B cell (primary cell): ENCODE results near the gene SMPD3.

Experiments used
- EZH2 ChIP-seq: IDR thresholded peaks from 2 replicates; pipeline ENCODE4 v1.6.1; 2012; ENCODE audit warnings: borderline replicate concordance, low read depth, mild to moderate bottlenecking, moderate library complexity, low read length; ENCODE audit not compliant: insufficient read depth, poor library complexity, severe bottlenecking
- TF ChIP-seq, protein P1 (sequence below): fragments of 200-600 bp; IDR thresholded peaks from one replicate; pipeline ENCODE4 v1.8.0; 2022; ENCODE audit warnings: antibody characterized with exemption, mild to moderate bottlenecking

DNA sequence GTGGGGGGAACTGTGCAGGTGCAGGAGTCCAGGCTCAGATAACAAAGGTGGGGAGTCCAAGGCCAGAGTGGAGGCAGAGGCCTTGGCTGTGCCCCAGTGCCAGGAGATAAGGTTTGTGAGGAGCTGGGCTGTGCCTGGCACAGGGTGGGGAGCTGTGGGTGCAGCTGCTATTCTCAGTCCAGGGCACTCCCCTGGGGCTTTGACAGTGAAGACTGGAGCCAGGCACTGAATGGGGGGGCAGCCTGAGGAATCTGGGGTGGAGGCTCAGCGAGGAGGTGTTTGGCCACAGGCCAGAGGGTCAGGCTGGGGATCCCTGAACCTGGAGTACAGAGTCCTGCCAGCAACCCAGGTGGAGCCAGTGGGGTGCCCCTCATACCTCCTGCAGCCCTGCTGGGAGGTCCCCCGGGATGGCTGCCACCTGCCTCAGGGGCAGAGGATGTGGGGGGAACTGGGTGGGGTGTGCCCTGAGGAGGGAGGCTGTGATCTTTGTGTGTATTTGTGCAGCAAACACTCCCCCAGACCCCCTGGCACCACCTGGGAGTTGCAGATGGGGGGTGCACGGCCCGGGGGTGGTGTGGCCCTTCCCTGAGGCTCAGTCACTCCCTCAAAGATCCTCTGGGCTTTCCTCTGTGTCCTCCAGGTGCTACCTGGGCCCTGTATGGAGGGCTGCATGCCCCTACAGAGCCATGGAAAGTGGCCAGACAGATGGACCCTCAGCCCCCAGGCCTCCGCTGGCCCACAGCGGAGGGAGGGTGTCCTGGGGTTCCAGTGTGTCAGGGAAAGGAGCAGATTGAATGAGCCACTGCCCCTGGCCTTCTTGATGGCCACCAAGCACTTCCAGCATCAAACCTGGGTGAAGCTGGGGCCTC lies 44.5 kb upstream of the SMPD3 start:
- TF ChIP-seq, protein P1, sequence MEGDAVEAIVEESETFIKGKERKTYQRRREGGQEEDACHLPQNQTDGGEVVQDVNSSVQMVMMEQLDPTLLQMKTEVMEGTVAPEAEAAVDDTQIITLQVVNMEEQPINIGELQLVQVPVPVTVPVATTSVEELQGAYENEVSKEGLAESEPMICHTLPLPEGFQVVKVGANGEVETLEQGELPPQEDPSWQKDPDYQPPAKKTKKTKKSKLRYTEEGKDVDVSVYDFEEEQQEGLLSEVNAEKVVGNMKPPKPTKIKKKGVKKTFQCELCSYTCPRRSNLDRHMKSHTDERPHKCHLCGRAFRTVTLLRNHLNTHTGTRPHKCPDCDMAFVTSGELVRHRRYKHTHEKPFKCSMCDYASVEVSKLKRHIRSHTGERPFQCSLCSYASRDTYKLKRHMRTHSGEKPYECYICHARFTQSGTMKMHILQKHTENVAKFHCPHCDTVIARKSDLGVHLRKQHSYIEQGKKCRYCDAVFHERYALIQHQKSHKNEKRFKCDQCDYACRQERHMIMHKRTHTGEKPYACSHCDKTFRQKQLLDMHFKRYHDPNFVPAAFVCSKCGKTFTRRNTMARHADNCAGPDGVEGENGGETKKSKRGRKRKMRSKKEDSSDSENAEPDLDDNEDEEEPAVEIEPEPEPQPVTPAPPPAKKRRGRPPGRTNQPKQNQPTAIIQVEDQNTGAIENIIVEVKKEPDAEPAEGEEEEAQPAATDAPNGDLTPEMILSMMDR: no peak
- TF ChIP-seq EZH2: no peak
